MCF 10A (cell line): ENCODE measurements around the gene ZNF280D. TPM values are rescaled to one million over a fixed set of nuclear protein-coding genes. Genes with fewer than 3 reads are reported as not detected.

Source experiments
- BruUV-seq: library from RNA; stranded (reverse); fragments of 400-500 nt; replicated peaks from 2 replicates; lab custom pipeline; 2021; lab: Mats Ljungman, UMichigan
- CTCF ChIA-PET: fragments of 300-600 bp; sonication (Branson Sonifier 250); formaldehyde crosslinking; extraction: SDS; loops from one replicate; lab custom pipeline; 2021; ENCODE audit warnings: antibody characterized with exemption, inconsistent platforms; lab: Yijun Ruan, JAX
- POLR2A ChIA-PET: fragments of 300-600, 350-650 bp; sonication (Branson Sonifier 250); formaldehyde crosslinking; extraction: SDS; loops from one replicate; lab custom pipeline; 2020; ENCODE audit warnings: antibody characterized with exemption, inconsistent platforms; lab: Yijun Ruan, JAX
- DNase-seq: peaks from one replicate; pipeline ENCODE4 v3.0.0-alpha.2; 2018; ENCODE audit not compliant: unreplicated experiment
- H3K27ac Mint-ChIP-seq: one replicate; pipeline ENCODE4 v1.8.0; 2022; ENCODE audit warnings: mild to moderate bottlenecking, low read depth, mixed read lengths; ENCODE audit not compliant: unreplicated experiment
- H3K27me3 Mint-ChIP-seq: one replicate; pipeline ENCODE4 v1.8.0; 2022; ENCODE audit warnings: mixed read lengths; ENCODE audit not compliant: insufficient read depth, unreplicated experiment
- H3K36me3 Mint-ChIP-seq: one replicate; pipeline ENCODE4 v1.8.0; 2022; ENCODE audit warnings: mild to moderate bottlenecking, moderate library complexity, mixed read lengths; ENCODE audit not compliant: insufficient read depth, unreplicated experiment
- H3K4me1 Mint-ChIP-seq: one replicate; pipeline ENCODE4 v1.8.0; 2022; ENCODE audit warnings: mixed read lengths; ENCODE audit not compliant: insufficient read depth, unreplicated experiment
- H3K4me3 Mint-ChIP-seq: one replicate; pipeline ENCODE4 v1.8.0; 2022; ENCODE audit warnings: mild to moderate bottlenecking, moderate library complexity, mixed read lengths; ENCODE audit not compliant: unreplicated experiment
- H3K9me3 Mint-ChIP-seq: one replicate; pipeline ENCODE4 v1.8.0; 2022; ENCODE audit warnings: mixed read lengths; ENCODE audit not compliant: unreplicated experiment
- intact Hi-C: fragments of 100-400 bp; cut with micrococcal nuclease; formaldehyde crosslinking; loops from 2 replicates; pipeline ENCODE4 v1.14.1; 2022
- total RNA-seq: library from RNA; stranded (reverse); gene quantifications from 2 replicates; pipeline ENCODE4 v1.2.3, GENCODE V29; 2022
- TF ChIP-seq, protein P1 (sequence below): fragments of 200-600 bp; IDR thresholded peaks from one replicate; pipeline ENCODE4 v1.8.0; 2022; ENCODE audit warnings: antibody characterized with exemption, mild to moderate bottlenecking; ENCODE audit not compliant: unreplicated experiment

The ZNF280D gene
- total RNA-seq, 1 experiment from 2014 or later: 30.8 TPM

DNA sequence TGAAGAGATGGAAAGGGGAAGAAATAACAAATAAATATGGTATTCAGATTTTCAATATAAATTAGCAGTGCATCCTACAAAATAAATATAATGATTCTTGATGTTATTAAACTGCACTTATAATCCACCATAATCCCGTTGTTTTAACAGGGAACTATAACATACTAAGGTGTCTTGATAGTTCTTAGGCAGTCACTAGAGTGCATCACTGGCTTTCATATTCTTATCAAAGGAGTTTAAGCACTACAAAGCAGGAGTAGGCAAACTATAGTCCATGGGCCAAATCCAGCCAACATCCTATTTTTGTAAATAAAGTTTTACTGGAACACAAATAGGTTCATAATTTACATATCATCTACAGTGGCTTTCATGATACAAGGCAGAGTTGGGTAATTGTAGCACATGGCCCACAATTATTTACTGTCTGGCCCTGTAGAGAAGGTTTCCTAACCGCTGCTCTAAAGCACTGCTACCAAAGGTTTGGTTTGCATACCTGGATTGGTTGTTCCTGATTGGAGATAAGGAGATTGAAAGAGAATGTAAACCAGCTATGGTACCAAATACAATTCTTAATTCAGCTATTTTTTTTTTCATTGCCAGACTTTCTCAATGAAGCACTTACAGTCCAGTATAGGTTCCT is 104.3 kb downstream of the ZNF280D start:
- ChIA-PET POLR2A (no interaction called here), CTCF (no interaction called here)
- H3K36me3 Mint-ChIP-seq: peaks cover 20% of the 10 kb centered on the region
- intact Hi-C loops: no loop called here
- no TSS peak for BruUV-seq
- no peaks in the 10 kb centered on the region for H3K4me1 Mint-ChIP-seq
- TF ChIP-seq, protein P1, sequence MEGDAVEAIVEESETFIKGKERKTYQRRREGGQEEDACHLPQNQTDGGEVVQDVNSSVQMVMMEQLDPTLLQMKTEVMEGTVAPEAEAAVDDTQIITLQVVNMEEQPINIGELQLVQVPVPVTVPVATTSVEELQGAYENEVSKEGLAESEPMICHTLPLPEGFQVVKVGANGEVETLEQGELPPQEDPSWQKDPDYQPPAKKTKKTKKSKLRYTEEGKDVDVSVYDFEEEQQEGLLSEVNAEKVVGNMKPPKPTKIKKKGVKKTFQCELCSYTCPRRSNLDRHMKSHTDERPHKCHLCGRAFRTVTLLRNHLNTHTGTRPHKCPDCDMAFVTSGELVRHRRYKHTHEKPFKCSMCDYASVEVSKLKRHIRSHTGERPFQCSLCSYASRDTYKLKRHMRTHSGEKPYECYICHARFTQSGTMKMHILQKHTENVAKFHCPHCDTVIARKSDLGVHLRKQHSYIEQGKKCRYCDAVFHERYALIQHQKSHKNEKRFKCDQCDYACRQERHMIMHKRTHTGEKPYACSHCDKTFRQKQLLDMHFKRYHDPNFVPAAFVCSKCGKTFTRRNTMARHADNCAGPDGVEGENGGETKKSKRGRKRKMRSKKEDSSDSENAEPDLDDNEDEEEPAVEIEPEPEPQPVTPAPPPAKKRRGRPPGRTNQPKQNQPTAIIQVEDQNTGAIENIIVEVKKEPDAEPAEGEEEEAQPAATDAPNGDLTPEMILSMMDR: no peak
- no peak overlapping the region for H3K27ac Mint-ChIP-seq
- H3K27me3 Mint-ChIP-seq: no peaks in the 10 kb centered on the region
- no peak overlapping the region for H3K4me3 Mint-ChIP-seq
- no peak for DNase-seq
- no peaks in the 10 kb centered on the region for H3K9me3 Mint-ChIP-seq

DNA sequence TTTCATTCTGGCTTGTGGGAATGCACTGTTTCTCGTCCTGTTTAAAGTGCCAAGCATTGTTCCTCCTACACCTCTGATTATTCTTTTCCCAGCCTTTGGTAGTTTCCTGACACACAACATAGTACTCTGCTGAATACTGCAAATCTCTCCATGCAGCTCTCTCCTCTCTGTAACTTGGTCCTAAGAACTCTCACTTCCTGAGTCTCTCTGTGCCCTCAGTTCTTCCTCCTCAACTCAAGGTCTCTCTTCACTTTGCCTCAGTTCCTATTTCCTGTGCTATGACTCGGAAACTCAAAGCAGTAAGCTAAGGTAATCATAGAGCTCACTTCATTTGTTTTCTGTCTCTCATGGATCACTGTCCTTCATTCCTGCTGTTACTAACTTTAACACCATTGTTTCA is 113.4 kb downstream of the ZNF280D start:
- DNase-seq: no peak
- Mint-ChIP-seq H3K27ac (no peak overlapping the region), H3K4me1 (no peaks in the 10 kb centered on the region), H3K9me3 (peaks cover 7% of the 10 kb centered on the region), H3K36me3 (no peaks in the 10 kb centered on the region), H3K27me3 (no peaks in the 10 kb centered on the region), H3K4me3 (no peak overlapping the region)
- ChIA-PET CTCF (no interaction called here), POLR2A (no interaction called here)
- BruUV-seq: no TSS peak
- TF ChIP-seq, protein P1: no peak
- intact Hi-C loops: loop anchor here (10.0 kb wide), 1 partner anchor 265 kb away; no protein-coding TSS in a partner anchor

DNA sequence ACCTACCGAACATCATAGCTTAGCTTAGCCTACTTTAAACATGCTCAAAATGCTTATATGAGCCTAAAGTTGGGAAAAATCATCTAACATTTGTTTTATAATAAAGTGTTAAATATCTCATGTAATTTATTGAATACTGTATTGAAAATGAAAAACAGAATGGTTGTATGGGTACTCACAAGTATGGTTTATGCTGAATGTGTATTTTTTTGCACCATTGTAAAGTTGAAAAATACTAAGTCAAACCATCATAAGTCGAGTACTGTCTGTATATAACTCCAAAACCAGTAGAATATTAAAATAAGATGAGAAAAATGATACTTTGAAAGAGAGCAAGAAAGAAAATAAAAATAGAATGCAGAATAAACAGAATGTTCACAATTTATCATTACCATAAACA is 115.7 kb downstream of the ZNF280D start:
- no peaks in the 10 kb centered on the region for H3K4me1 Mint-ChIP-seq
- no peak overlapping the region for H3K27ac Mint-ChIP-seq
- CTCF ChIA-PET: no interaction called here
- H3K27me3 Mint-ChIP-seq: no peaks in the 10 kb centered on the region
- TF ChIP-seq, protein P1: no peak
- POLR2A ChIA-PET: interaction anchor here (0.6 kb wide), 2 partner anchors 106 to 778 kb away, joined by 3 read pairs; no protein-coding TSS in a partner anchor
- H3K4me3 Mint-ChIP-seq: no peak overlapping the region
- H3K9me3 Mint-ChIP-seq: peaks cover 7% of the 10 kb centered on the region
- no TSS peak for BruUV-seq
- H3K36me3 Mint-ChIP-seq: no peaks in the 10 kb centered on the region
- intact Hi-C loops: loop anchor here (10.0 kb wide), 1 partner anchor 267 kb away; no protein-coding TSS in a partner anchor
- no peak for DNase-seq

DNA sequence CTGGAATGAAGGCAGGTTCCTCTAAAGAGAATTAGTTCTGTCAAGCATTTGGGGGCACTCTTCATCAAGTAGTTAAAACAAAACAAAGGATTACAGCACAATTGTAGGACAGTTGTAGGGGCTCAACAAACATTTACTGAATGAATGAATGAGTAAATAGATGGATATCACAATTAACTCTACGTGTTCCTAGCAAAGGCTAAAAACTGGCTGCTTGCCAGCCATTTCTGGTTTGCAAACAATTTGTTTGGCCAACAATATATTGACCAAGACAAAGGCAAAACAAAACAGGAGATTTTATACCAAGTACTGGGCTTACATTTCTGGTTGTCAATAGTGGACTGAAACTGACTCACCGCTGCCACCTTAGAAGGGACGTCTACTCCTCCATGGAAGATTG is 116.8 kb downstream of the ZNF280D start:
- TF ChIP-seq, protein P1: no peak
- ChIA-PET POLR2A (no interaction called here), CTCF (interaction anchor here (0.7 kb wide), 1 partner anchor 325 kb away, joined by 4 read pairs; no protein-coding TSS in a partner anchor)
- Mint-ChIP-seq H3K27me3 (no peaks in the 10 kb centered on the region), H3K9me3 (peaks cover 7% of the 10 kb centered on the region), H3K36me3 (no peaks in the 10 kb centered on the region), H3K27ac (no peak overlapping the region), H3K4me3 (no peak overlapping the region), H3K4me1 (no peaks in the 10 kb centered on the region)
- BruUV-seq: no TSS peak
- DNase-seq: no peak
- intact Hi-C loops: loop anchor here (10.0 kb wide), 1 partner anchor 268 kb away; no protein-coding TSS in a partner anchor
